Activated CD4-positive, alpha-beta T cell treated with anti-CD3 and anti-CD28 coated beads, Interleukin-2, amount 10 ng/mL, durations not matched to agents 24 days and 14 days (primary cell): ENCODE results near the gene AGAP9. TPM values are rescaled to one million over a fixed set of nuclear protein-coding genes. Genes with fewer than 3 reads are reported as not detected.

Experiments
- total RNA-seq: library from RNA; stranded (reverse); gene quantifications from 2 replicates; pipeline ENCODE4 v1.2.3, GENCODE V29; 2022

AGAP9 gene
- total RNA-seq, 1 donor from 2014 or later = 9.8 TPM

Other genes with a start within 250 kb of the AGAP9 start
- gene GDF10, start 223.4 kb downstream of the AGAP9 start, total RNA-seq = 0.49 and 0.59 TPM in 2 replicates
- not detected in 2 replicates for gene GDF2, start 201.2 kb downstream of the AGAP9 start, total RNA-seq
- not detected in 2 replicates for gene RBP3, start 175.3 kb downstream of the AGAP9 start, total RNA-seq
- gene ZNF488, start 139.3 kb downstream of the AGAP9 start, total RNA-seq = 0.07 TPM in 1 of 2 replicates, not detected in the other
- 0.17 TPM in 1 of 2 replicates, not detected in the other for gene ANXA8, start 39.5 kb downstream of the AGAP9 start, total RNA-seq
- gene FAM25G, start 31.9 kb downstream of the AGAP9 start, total RNA-seq = not detected in 2 replicates
- gene SYT15B, start 240.0 kb upstream of the AGAP9 start, total RNA-seq = 0.12 TPM in 1 of 2 replicates, not detected in the other